Measurements from ENCODE around the gene FSTL3. TPM values are rescaled to one million over a fixed set of nuclear protein-coding genes. Genes with fewer than 3 reads are reported as not detected.

Gene FSTL3
- total and polyA plus RNA-seq, 2 of the 8 experiments (the other 6 are each of a cell fraction or from before 2014, with no cell fraction given), result 8.1 to 11.8 TPM

DNA sequence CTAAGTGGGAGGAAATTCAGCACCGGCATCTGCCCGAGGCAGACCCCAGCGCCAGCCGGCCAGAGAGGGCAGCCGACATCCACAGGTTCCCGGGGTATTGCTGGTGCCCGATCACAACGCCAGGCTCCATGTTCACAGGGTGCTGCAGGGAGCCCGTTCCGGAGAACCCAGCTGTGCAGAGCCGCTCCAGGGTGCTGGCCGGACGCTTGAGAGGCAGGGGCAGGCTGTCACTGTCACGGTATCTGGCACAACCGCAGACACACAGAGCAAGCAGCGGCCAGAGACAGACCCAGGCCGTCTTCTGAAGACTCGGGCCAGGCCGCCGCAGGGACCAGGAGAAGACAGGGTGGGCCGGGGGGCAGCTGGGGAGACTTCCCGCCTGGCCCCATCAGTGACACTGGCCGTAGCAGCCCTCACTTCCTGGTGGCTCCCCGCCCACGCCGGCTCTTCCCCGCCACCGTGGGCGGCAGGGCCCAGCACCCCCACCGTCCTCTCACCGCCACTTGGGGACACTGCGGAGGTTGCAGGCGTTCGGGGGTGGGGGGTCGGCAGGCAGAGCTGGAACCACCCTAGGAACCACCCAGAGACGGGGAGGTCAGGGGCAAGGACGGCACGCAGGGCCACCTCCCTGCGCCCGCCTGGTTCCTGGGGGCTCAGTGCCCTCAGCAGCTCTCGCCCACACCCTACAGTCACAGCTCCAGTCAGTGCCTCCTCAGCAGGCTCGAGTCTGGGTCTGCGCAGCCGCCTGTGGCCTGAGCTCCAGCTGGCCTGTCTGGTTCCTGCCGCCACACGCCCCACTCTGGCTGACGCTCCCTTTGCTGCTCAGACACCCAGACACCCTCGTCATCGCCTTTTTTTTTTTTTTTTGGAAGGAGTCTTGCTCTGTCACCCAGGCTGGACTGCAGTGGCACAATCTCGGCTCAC lies 17.0 kb upstream of the FSTL3 start:
- FAIRE-seq, result no peak
- H3K4me1 ChIP-seq (replicated peaks in 1 of 4; ENCODE audit: control insufficient read depth in 3 of 4, insufficient read depth in 4 of 4, low read length in 3 of 4), result peaks cover 0 to 11% (median 5%) of the 10 kb centered on the region in 4 experiments; a peak in 5 of 7 replicates
- H3K4ac ChIP-seq (replicated peaks; ENCODE audit: insufficient read length, low read depth, low read length), result no peak overlapping the region
- no peak overlapping the region for H3K23ac ChIP-seq (ENCODE audit: insufficient read length)
- POLR2A ChIA-PET (ENCODE audit: partially characterized antibody), result interaction anchor here (0.8 to 1.0 kb wide), 2 partner anchors 27 to 370 kb away, joined by 4 read pairs; no protein-coding TSS in a partner anchor
- no peak overlapping the region for H2AK5ac ChIP-seq (ENCODE audit: low read depth, low read length)
- H2BK12ac ChIP-seq (ENCODE audit: low read depth, low read length), result no peak overlapping the region
- no peak overlapping the region for H2BK20ac ChIP-seq (ENCODE audit: low read length)
- no peak overlapping the region for H3K14ac ChIP-seq (ENCODE audit: insufficient read length)
- CTCF ChIA-PET (ENCODE audit: partially characterized antibody), result interaction anchor here (0.9 to 1.1 kb wide), 2 partner anchors 11 to 94 kb away, joined by 3 to 4 read pairs; no protein-coding TSS in a partner anchor
- no peak overlapping the region; a peak in 1 of 4 replicates for H3K4me2 ChIP-seq (ENCODE audit: insufficient read depth in 1 of 2, low read depth in 2 of 2, low read length in 2 of 2)
- H2BK120ac ChIP-seq (replicated peaks; ENCODE audit: low read depth, low read length), result no peak overlapping the region
- H3K79me2 ChIP-seq (ENCODE audit: control insufficient read depth in 1 of 2, insufficient read depth in 2 of 2, low read length in 2 of 2), result peaks cover 63 to 85% of the 10 kb centered on the region in 2 experiments
- peak overlapping the region; percentile 43; the same call in 1 of the 2 replicates for H4K8ac ChIP-seq (ENCODE audit: extremely low read depth, insufficient read depth, low read length)
- H3K56ac ChIP-seq (replicated peaks; ENCODE audit: insufficient read length, low read depth, low read length), result no peak overlapping the region
- H3K4me3 ChIP-seq (ENCODE audit: extremely low read depth in 1 of 4, insufficient read depth in 2 of 4, low read depth in 3 of 4, low read length in 4 of 4), result no peak overlapping the region
- no peak for DNase-seq (ENCODE audit: low read depth in 1 of 2, low spot score in 2 of 2)
- H4K5ac ChIP-seq (ENCODE audit: insufficient read length, low read depth, low read length), result no peak overlapping the region
- H2BK5ac ChIP-seq (ENCODE audit: low read depth, low read length), result no peak overlapping the region; the same call in 1 of the 2 replicates
- H3K36me3 ChIP-seq (ENCODE audit: control insufficient read depth in 2 of 4, insufficient read depth in 4 of 4, low read length in 3 of 4), result peaks cover 0 to 6% (median 0%) of the 10 kb centered on the region in 4 experiments; a peak in 3 of 8 replicates
- no peak overlapping the region for H2BK15ac ChIP-seq (ENCODE audit: low read length)
- no peak overlapping the region for H2AFZ ChIP-seq (ENCODE audit: low read length)
- H3K23me2 ChIP-seq (ENCODE audit: low read depth, low read length), result peaks cover 3% of the 10 kb centered on the region; the same call in 1 of the 2 replicates
- H3K18ac ChIP-seq (ENCODE audit: extremely low read depth, low read length), result no peak overlapping the region
- no peaks in the 10 kb centered on the region for H3K27me3 ChIP-seq (replicated peaks in 1 of 4; ENCODE audit: control insufficient read depth in 3 of 4, extremely low read depth in 1 of 4, insufficient read depth in 3 of 4, low read length in 3 of 4)
- no peak overlapping the region; a peak in 1 of 7 replicates for H3K9ac ChIP-seq (replicated peaks in 1 of 4; ENCODE audit: extremely low read depth in 1 of 4, low read depth in 3 of 4, low read length in 3 of 4)
- peaks cover 12% of the 10 kb centered on the region for H3K79me1 ChIP-seq (ENCODE audit: low read depth, low read length)
- H4K91ac ChIP-seq (replicated peaks; ENCODE audit: insufficient read length, low read length), result no peak overlapping the region
- H3K9me3 ChIP-seq (ENCODE audit: insufficient read depth in 2 of 2, low read depth in 1 of 2, low read length in 1 of 2), result peaks cover 5 to 6% of the 10 kb centered on the region in 2 experiments; a peak in 2 of 4 replicates
- H4K20me1 ChIP-seq (replicated peaks in 1 of 2; ENCODE audit: control insufficient read depth in 1 of 2, insufficient read depth in 2 of 2, low read length in 2 of 2), result peaks cover 45 to 50% of the 10 kb centered on the region in 2 experiments
- H3K27ac ChIP-seq (ENCODE audit: low read depth, low read length), result no peak overlapping the region
- WGBS, 2 experiments (ENCODE audit: extremely low coverage in 1 of 2, insufficient coverage in 1 of 2, insufficient read length in 1 of 2, insufficient replicate concordance in 2 of 2, low coverage in 1 of 2, low lambda C conversion rate in 2 of 2, missing lambda C conversion rate in 1 of 2), result 91% methylated on average over 47 of the region's 50 CpGs; no CpG with 5 or more reads in 1 of the 2 experiments
- TF ChIP-seq CTCF (IDR thresholded peaks at IDR 0.05; ENCODE audit: control extremely low read depth in 1 of 3, insufficient read depth in 1 of 3, low read depth in 1 of 3, low read length in 3 of 3), result no peak
- TF ChIP-seq EP300 (IDR thresholded peaks at IDR 0.05; ENCODE audit: borderline replicate concordance in 1 of 2, low read depth in 2 of 2, low read length in 2 of 2), result no peak
- no peak for TF ChIP-seq GABPA (IDR thresholded peaks at IDR 0.05; ENCODE audit: borderline replicate concordance, insufficient read depth, low read length)
- no peak for TF ChIP-seq CBX5 (IDR thresholded peaks at IDR 0.05; ENCODE audit: low read depth, low read length)
- TF ChIP-seq BACH1 (IDR thresholded peaks at IDR 0.05; ENCODE audit: low read length), result no peak
- TF ChIP-seq HDAC6 (IDR thresholded peaks at IDR 0.05; ENCODE audit: low read depth, low read length), result no peak
- TF ChIP-seq EZH2 (IDR thresholded peaks at IDR 0.05; ENCODE audit: low read depth, low read length, severe bottlenecking), result no peak
